Measurements from ENCODE around the gene SORCS2. TPM values are rescaled to one million over a fixed set of nuclear protein-coding genes. Genes with fewer than 3 reads are reported as not detected.

SORCS2 gene
- total RNA-seq, 1 donor from 2014 or later = 13.8 TPM

- Mint-ChIP-seq H3K27ac (ENCODE audit: unreplicated experiment) (no peak overlapping the region), H3K9me3 (ENCODE audit: unreplicated experiment) (peaks cover 4% of the 10 kb centered on the region), H3K36me3 (ENCODE audit: low read depth, unreplicated experiment) (peaks cover 8% of the 10 kb centered on the region), H3K4me3 (ENCODE audit: unreplicated experiment) (no peak overlapping the region), H3K4me1 (ENCODE audit: low read depth, unreplicated experiment) (peaks cover 3% of the 10 kb centered on the region), H3K27me3 (ENCODE audit: low read depth, unreplicated experiment) (peaks cover 30% of the 10 kb centered on the region)
- TF ChIP-seq CTCF (IDR thresholded peaks at IDR 0.05; ENCODE audit: insufficient read depth, low read depth, low read length) (no peak), EZH2 (IDR thresholded peaks at IDR 0.05; ENCODE audit: insufficient read depth, low read length) (no peak)
- FAIRE-seq = no peak
- Histone ChIP-seq H3K27ac (ENCODE audit: low read depth, low read length) (no peak overlapping the region), H3K36me3 (ENCODE audit: insufficient read depth, low read length) (no peaks in the 10 kb centered on the region), H3K4me2 (ENCODE audit: low read length) (no peak overlapping the region), H3K9me3 (ENCODE audit: insufficient read depth, low read depth, low read length) (no peaks in the 10 kb centered on the region), H3K4me1 (ENCODE audit: insufficient read depth, low read length) (no peaks in the 10 kb centered on the region), H4K20me1 (ENCODE audit: insufficient read depth, low read length) (peaks cover 67% of the 10 kb centered on the region), H3K27me3 (ENCODE audit: insufficient read depth, low read length) (no peaks in the 10 kb centered on the region), H3K79me2 (ENCODE audit: insufficient read depth, low read length) (peaks cover 15% of the 10 kb centered on the region), H3K4me3 (ENCODE audit: insufficient read depth, low read depth, low read length) (no peak overlapping the region), H2AFZ (ENCODE audit: low read depth, low read length) (no peak overlapping the region), H3K9ac (ENCODE audit: low read length) (no peak overlapping the region)
- DNase-seq (ENCODE audit: low read depth) = no peak
These were observed 51.4 kb downstream of the SORCS2 start for GRCh38 chr4:7243609-7244330.

GRCh38 chr4:7244331-7244665 is 52.0 kb downstream of the SORCS2 start:
- Histone ChIP-seq H3K4me2 (ENCODE audit: low read length) (no peak overlapping the region), H4K20me1 (ENCODE audit: insufficient read depth, low read length) (peaks cover 68% of the 10 kb centered on the region), H3K9me3 (ENCODE audit: insufficient read depth, low read depth, low read length) (no peaks in the 10 kb centered on the region), H3K79me2 (ENCODE audit: insufficient read depth, low read length) (peaks cover 14% of the 10 kb centered on the region), H3K27me3 (ENCODE audit: insufficient read depth, low read length) (no peaks in the 10 kb centered on the region), H2AFZ (ENCODE audit: low read depth, low read length) (no peak overlapping the region), H3K36me3 (ENCODE audit: insufficient read depth, low read length) (no peaks in the 10 kb centered on the region), H3K9ac (ENCODE audit: low read length) (no peak overlapping the region), H3K4me1 (ENCODE audit: insufficient read depth, low read length) (no peaks in the 10 kb centered on the region), H3K27ac (ENCODE audit: low read depth, low read length) (no peak overlapping the region), H3K4me3 (ENCODE audit: insufficient read depth, low read depth, low read length) (no peak overlapping the region)
- no peak for DNase-seq (ENCODE audit: low read depth)
- H3K36me3 Mint-ChIP-seq (ENCODE audit: low read depth, unreplicated experiment) = peaks cover 12% of the 10 kb centered on the region
- peaks cover 29% of the 10 kb centered on the region for H3K27me3 Mint-ChIP-seq (ENCODE audit: low read depth, unreplicated experiment)
- H3K4me1 Mint-ChIP-seq (ENCODE audit: low read depth, unreplicated experiment) = peaks cover 3% of the 10 kb centered on the region
- no peak overlapping the region for H3K4me3 Mint-ChIP-seq (ENCODE audit: unreplicated experiment)
- FAIRE-seq = no peak
- H3K9me3 Mint-ChIP-seq (ENCODE audit: unreplicated experiment) = peaks cover 8% of the 10 kb centered on the region
- H3K27ac Mint-ChIP-seq (ENCODE audit: unreplicated experiment) = no peak overlapping the region
- TF ChIP-seq CTCF (IDR thresholded peaks at IDR 0.05; ENCODE audit: insufficient read depth, low read depth, low read length) (no peak), EZH2 (IDR thresholded peaks at IDR 0.05; ENCODE audit: insufficient read depth, low read length) (no peak)

GRCh38 chr4:7244751-7245320 is 52.5 kb downstream of the SORCS2 start:
- TF ChIP-seq EZH2 (IDR thresholded peaks at IDR 0.05; ENCODE audit: insufficient read depth, low read length) = no peak
- TF ChIP-seq CTCF (IDR thresholded peaks at IDR 0.05; ENCODE audit: insufficient read depth, low read depth, low read length) = no peak
- peaks cover 3% of the 10 kb centered on the region for H3K4me1 Mint-ChIP-seq (ENCODE audit: low read depth, unreplicated experiment)
- FAIRE-seq = no peak
- peaks cover 71% of the 10 kb centered on the region for H4K20me1 ChIP-seq (ENCODE audit: insufficient read depth, low read length)
- H3K4me2 ChIP-seq (ENCODE audit: low read length) = no peak overlapping the region
- DNase-seq (ENCODE audit: low read depth) = no peak
- H3K9ac ChIP-seq (ENCODE audit: low read length) = no peak overlapping the region
- H3K27me3 ChIP-seq (ENCODE audit: insufficient read depth, low read length) = no peaks in the 10 kb centered on the region
- H3K27me3 Mint-ChIP-seq (ENCODE audit: low read depth, unreplicated experiment) = peaks cover 26% of the 10 kb centered on the region
- H2AFZ ChIP-seq (ENCODE audit: low read depth, low read length) = no peak overlapping the region
- peaks cover 10% of the 10 kb centered on the region for H3K36me3 Mint-ChIP-seq (ENCODE audit: low read depth, unreplicated experiment)
- H3K9me3 ChIP-seq (ENCODE audit: insufficient read depth, low read depth, low read length) = no peaks in the 10 kb centered on the region
- no peaks in the 10 kb centered on the region for H3K4me1 ChIP-seq (ENCODE audit: insufficient read depth, low read length)
- H3K79me2 ChIP-seq (ENCODE audit: insufficient read depth, low read length) = peaks cover 16% of the 10 kb centered on the region
- no peak overlapping the region for H3K4me3 ChIP-seq (ENCODE audit: insufficient read depth, low read depth, low read length)
- H3K27ac Mint-ChIP-seq (ENCODE audit: unreplicated experiment) = no peak overlapping the region
- no peaks in the 10 kb centered on the region for H3K36me3 ChIP-seq (ENCODE audit: insufficient read depth, low read length)
- H3K9me3 Mint-ChIP-seq (ENCODE audit: unreplicated experiment) = peaks cover 9% of the 10 kb centered on the region
- H3K27ac ChIP-seq (ENCODE audit: low read depth, low read length) = no peak overlapping the region
- no peak overlapping the region for H3K4me3 Mint-ChIP-seq (ENCODE audit: unreplicated experiment)

Data from astrocyte (in vitro differentiated cells and primary cell).